ENCODE results near the gene CERT1.

Gene CERT1

GRCh38 chr5:75512383-75513074 is 1.1 kb upstream of the CERT1 start:
- Histone ChIP-seq H3K27me3 (ENCODE audit: insufficient read depth, low read depth, severe bottlenecking) (no peaks in the 10 kb centered on the region), H3K9me3 (ENCODE audit: severe bottlenecking) (no peaks in the 10 kb centered on the region), H3K27ac (peak overlapping the region; percentile 80), H3K4me3 (ENCODE audit: low read depth, low read length) (peak overlapping the region; percentile 96), H3K36me3 (0 out of 2 replicates have a peak, but pooled peaks cover 7% of the 10 kb centered on the region)
- TF ChIP-seq CTCF (IDR thresholded peaks at IDR 0.05; ENCODE audit: low read depth, low read length) = no peak
- no peak for DNase-seq

DNA sequence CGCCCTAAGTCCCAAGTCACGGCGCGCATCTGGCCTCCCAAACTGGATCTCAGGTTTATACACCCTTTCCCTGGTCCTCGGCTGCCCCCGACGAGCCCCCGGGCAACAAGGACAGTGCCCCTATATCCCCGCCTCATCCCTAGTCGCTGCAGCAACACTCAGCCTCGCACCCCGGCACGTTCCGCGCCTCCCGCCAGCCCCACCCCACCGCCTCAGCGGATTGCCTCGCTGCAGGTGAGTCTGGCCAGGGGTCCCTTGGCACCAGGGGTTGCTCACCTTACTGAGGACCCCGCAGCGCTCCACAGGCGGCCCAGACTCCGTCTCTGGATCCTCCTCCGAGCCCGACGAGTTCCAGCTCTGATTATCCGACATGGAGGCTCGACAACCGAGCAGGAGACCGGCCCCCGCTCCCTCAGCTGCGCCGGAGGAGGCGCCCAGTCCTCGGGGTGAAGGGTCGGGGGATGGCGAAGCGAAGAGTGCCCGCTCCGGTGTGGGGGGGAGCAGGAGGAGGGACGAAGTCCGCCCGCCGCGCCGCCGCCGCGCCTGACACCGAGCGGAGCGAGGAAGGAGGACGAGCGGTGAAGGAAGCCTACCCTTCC is 494 bp downstream of the CERT1 start:
- peak overlapping the region; percentile 81 for H3K27ac ChIP-seq
- H3K9me3 ChIP-seq (ENCODE audit: severe bottlenecking) = no peaks in the 10 kb centered on the region
- no peaks in the 10 kb centered on the region for H3K27me3 ChIP-seq (ENCODE audit: insufficient read depth, low read depth, severe bottlenecking)
- peaks cover 7% of the 10 kb centered on the region; the same call in 1 of the 2 replicates for H3K36me3 ChIP-seq
- H3K4me3 ChIP-seq (ENCODE audit: low read depth, low read length) = peak overlapping the region; percentile 96
- peak; percentile 52 for DNase-seq
- no peak for TF ChIP-seq CTCF (IDR thresholded peaks at IDR 0.05; ENCODE audit: low read depth, low read length)

GRCh38 chr5:75510417-75510835 is 1.0 kb downstream of the CERT1 start:
- Histone ChIP-seq H3K27ac (no peak overlapping the region; the same call in 1 of the 2 replicates), H3K4me3 (ENCODE audit: low read depth, low read length) (peak overlapping the region; percentile 96), H3K36me3 (peaks cover 11% of the 10 kb centered on the region; the same call in 1 of the 2 replicates), H3K9me3 (ENCODE audit: severe bottlenecking) (no peaks in the 10 kb centered on the region), H3K27me3 (ENCODE audit: insufficient read depth, low read depth, severe bottlenecking) (no peaks in the 10 kb centered on the region)
- no peak for TF ChIP-seq CTCF (IDR thresholded peaks at IDR 0.05; ENCODE audit: low read depth, low read length)
- no peak for DNase-seq

DNA sequence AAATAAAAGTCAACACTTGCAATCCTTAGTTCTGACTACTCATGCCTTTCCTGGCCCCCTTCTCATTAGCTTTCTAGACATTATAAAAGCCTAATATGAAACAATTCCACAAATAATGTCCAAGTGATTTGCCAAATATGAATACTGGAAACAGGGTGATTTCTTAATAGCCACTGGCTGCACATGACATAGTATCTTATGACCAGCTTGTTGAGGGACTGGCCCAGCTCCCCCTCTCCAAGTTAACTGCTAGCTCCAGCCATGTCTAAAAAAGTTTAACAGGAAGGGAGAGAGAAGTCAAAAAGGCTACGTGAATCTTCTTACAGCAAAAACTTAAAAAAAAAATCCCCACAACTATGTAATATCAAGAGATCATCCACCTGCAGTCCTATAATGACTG is 1.5 kb downstream of the CERT1 start:
- H3K4me3 ChIP-seq (ENCODE audit: low read depth, low read length) = peak overlapping the region; percentile 96
- no peak overlapping the region for H3K27ac ChIP-seq
- no peak for DNase-seq
- no peak for TF ChIP-seq CTCF (IDR thresholded peaks at IDR 0.05; ENCODE audit: low read depth, low read length)
- no peaks in the 10 kb centered on the region for H3K27me3 ChIP-seq (ENCODE audit: insufficient read depth, low read depth, severe bottlenecking)
- no peaks in the 10 kb centered on the region for H3K9me3 ChIP-seq (ENCODE audit: severe bottlenecking)
- peaks cover 14% of the 10 kb centered on the region for H3K36me3 ChIP-seq

DNA sequence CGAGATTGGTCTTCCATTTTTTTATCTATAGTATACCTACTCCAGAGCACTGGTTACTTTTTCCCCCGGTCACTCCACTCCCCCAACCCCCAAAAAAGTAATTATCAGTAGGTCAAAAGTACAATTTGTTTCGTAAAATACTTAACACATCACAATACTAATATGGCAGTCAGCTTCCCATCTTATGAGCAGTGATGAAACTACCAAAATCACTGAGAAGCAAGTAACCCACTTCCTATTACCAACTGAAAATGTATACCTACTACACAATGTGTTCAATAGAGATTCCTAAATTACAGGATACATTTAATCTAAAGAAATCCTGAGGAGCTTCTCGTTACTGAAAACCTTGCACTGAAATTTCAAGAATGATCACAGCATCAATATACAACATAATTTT is 1.9 kb downstream of the CERT1 start:
- H3K27ac ChIP-seq = no peak overlapping the region
- TF ChIP-seq CTCF (IDR thresholded peaks at IDR 0.05; ENCODE audit: low read depth, low read length) = no peak
- H3K9me3 ChIP-seq (ENCODE audit: severe bottlenecking) = no peaks in the 10 kb centered on the region
- DNase-seq = no peak
- no peak overlapping the region for H3K4me3 ChIP-seq (ENCODE audit: low read depth, low read length)
- H3K36me3 ChIP-seq = peaks cover 16% of the 10 kb centered on the region
- H3K27me3 ChIP-seq (ENCODE audit: insufficient read depth, low read depth, severe bottlenecking) = no peaks in the 10 kb centered on the region
